ENCODE measurements around the gene HIP1R.

DNA sequence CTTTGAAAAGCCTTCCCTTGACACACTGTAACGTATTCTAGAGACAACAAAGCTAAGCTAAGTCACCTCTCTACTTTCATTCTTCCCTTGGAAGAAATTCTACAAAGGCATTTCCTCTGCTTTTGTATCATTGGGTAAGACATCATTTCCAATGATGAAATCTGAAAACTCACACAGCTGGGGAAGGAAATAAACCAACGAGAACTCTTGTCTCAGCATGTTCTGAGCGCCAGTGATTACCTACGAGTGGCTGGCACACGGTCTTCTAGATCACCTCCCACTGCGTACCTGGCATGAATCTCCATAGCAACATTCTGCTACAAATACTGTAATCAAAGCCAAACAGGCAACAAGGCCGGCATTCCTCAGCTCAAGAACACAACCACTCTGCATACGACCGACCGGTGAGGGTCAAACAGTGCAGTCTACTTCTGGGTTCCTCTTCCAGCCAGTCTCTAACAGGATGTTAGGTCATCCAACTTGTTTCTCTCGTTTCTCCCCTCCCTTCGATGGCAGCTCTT is 53.0 kb downstream of the HIP1R start:
- TF ChIP-seq, protein P1, sequence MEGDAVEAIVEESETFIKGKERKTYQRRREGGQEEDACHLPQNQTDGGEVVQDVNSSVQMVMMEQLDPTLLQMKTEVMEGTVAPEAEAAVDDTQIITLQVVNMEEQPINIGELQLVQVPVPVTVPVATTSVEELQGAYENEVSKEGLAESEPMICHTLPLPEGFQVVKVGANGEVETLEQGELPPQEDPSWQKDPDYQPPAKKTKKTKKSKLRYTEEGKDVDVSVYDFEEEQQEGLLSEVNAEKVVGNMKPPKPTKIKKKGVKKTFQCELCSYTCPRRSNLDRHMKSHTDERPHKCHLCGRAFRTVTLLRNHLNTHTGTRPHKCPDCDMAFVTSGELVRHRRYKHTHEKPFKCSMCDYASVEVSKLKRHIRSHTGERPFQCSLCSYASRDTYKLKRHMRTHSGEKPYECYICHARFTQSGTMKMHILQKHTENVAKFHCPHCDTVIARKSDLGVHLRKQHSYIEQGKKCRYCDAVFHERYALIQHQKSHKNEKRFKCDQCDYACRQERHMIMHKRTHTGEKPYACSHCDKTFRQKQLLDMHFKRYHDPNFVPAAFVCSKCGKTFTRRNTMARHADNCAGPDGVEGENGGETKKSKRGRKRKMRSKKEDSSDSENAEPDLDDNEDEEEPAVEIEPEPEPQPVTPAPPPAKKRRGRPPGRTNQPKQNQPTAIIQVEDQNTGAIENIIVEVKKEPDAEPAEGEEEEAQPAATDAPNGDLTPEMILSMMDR (IDR thresholded peaks at IDR 0.05) = no peak
- TF ChIP-seq POLR2AphosphoS5 (IDR thresholded peaks at IDR 0.05) (peak; percentile 80 to 85), POLR2A (IDR thresholded peaks at IDR 0.05) (peak in 1 of 4 donors; percentile 47)

All from upper lobe of left lung (tissue), 4 donors.